Skeletal muscle tissue (tissue), 4 donors: ENCODE data around the gene CAMLG. TPM values are rescaled to one million over a fixed set of nuclear protein-coding genes. Genes with fewer than 3 reads are reported as not detected.
"Not testable (repeated sequence)": the region's sequence is repeated elsewhere in the genome, so short reads cannot be mapped to it uniquely, and the experiment has no call there.

ENCODE experiments used
- H3K27ac ChIP-seq: one replicate; pipeline ENCODE4 v1.7.0; 2013; ENCODE audit warnings: mild to moderate bottlenecking, low read depth, low read length, inconsistent platforms
- H3K27me3 ChIP-seq, 3 donors: one replicate each; pipeline ENCODE4 v1.7.0; 2013; ENCODE audit warnings: low read length in 3 of 3; ENCODE audit not compliant: control insufficient read depth in 3 of 3, insufficient read depth in 3 of 3
- H3K36me3 ChIP-seq, 3 donors: one replicate each; pipeline ENCODE4 v1.7.0; 2013; ENCODE audit warnings: low read length in 3 of 3; ENCODE audit not compliant: control insufficient read depth in 3 of 3, insufficient read depth in 3 of 3
- H3K4me1 ChIP-seq, 3 donors: one replicate each; pipeline ENCODE4 v1.7.0; 2013; ENCODE audit warnings: low read length in 3 of 3, mild to moderate bottlenecking in 3 of 3; ENCODE audit not compliant: control insufficient read depth in 3 of 3, insufficient read depth in 3 of 3
- H3K4me3 ChIP-seq, 3 donors: one replicate each; pipeline ENCODE4 v1.7.0; 2013; ENCODE audit warnings: low read length in 3 of 3
- H3K9ac ChIP-seq, 3 donors: one replicate each; pipeline ENCODE4 v1.7.0; 2013; ENCODE audit warnings: low read length in 3 of 3, mild to moderate bottlenecking in 3 of 3, moderate library complexity in 2 of 3, low read depth in 1 of 3
- H3K9me3 ChIP-seq, 3 donors: one replicate each; pipeline ENCODE4 v1.7.0; 2013; ENCODE audit warnings: low read length in 3 of 3; ENCODE audit not compliant: control insufficient read depth in 3 of 3
- total RNA-seq: library from RNA; depleted of rRNA; stranded (reverse); fragments of >200 nt; gene quantifications from one replicate; pipeline ENCODE4 v1.2.3, GENCODE V29; 2014
- donor health status: Osteomylitis.

CAMLG gene
- total RNA-seq = 28.7 TPM

- H3K9ac ChIP-seq = peak within 1 kb of the TSS; percentile 92 to 98 (median 95)
- H3K4me1 ChIP-seq = peaks cover 11 to 20% (median 19%) of the 10 kb centered on the region in 3 donors
- no peaks in the 10 kb centered on the region for H3K9me3 ChIP-seq
- H3K27ac ChIP-seq = peak within 1 kb of the TSS; percentile 97
- H3K4me3 ChIP-seq = peak within 1 kb of the TSS; percentile 93 to 99 (median 98)
- H3K27me3 ChIP-seq = no peaks in the 10 kb centered on the region
- peaks cover 0 to 4% (median 0%) of the 10 kb centered on the region in 3 donors for H3K36me3 ChIP-seq
Measured at GRCh38 chr5:134738133-134738962, at the start of gene CAMLG. CAMLG (plus strand) TSS chr5:134738548; CDS start chr5:134738621, 73 bp downstream.

- not testable (repeated sequence) for H3K9me3 ChIP-seq, H3K9ac ChIP-seq, H3K27me3 ChIP-seq, H3K27ac ChIP-seq, H3K4me1 ChIP-seq, H3K4me3 ChIP-seq
- peaks cover 30 to 51% (median 47%) of the 10 kb centered on the region in 3 donors for H3K36me3 ChIP-seq
Measured at GRCh38 chr5:134690144-134690543, 48.2 kb upstream of the CAMLG start.

DNA sequence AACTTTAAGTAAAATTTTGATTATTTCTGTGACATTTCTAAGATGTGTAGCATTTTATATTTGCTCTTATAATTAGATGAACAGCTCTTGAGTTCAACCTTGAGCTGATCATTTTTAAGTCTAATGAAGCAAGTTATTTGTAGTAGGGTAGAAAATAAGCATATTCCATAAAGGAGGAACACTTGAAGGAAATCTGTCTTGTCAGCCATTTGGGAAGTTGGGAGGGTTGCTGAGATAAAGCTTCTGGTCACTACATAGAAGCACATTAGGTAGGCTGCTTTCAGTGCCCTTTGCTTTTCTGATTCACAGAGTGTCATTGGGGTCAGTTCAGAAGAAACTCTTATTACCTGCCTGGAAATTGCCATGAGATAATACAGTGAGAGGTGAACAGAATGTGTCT lies 45.6 kb upstream of the CAMLG start:
- no peaks in the 10 kb centered on the region for H3K27me3 ChIP-seq
- H3K4me3 ChIP-seq = no peak overlapping the region
- H3K9me3 ChIP-seq = no peaks in the 10 kb centered on the region
- no peak overlapping the region for H3K9ac ChIP-seq
- H3K27ac ChIP-seq = no peak overlapping the region
- peaks cover 31 to 46% (median 39%) of the 10 kb centered on the region in 3 donors for H3K36me3 ChIP-seq
- H3K4me1 ChIP-seq = no peaks in the 10 kb centered on the region

GRCh38 chr5:134708301-134708700 lies 30.0 kb upstream of the CAMLG start:
- Histone ChIP-seq H3K9ac (no peak overlapping the region), H3K27me3 (no peaks in the 10 kb centered on the region), H3K9me3 (no peaks in the 10 kb centered on the region), H3K36me3 (peaks cover 24 to 55% (median 43%) of the 10 kb centered on the region in 3 donors), H3K27ac (no peak overlapping the region), H3K4me3 (no peak overlapping the region), H3K4me1 (no peaks in the 10 kb centered on the region)

GRCh38 chr5:134714120-134714519 lies 24.2 kb upstream of the CAMLG start:
- Histone ChIP-seq H3K9me3 (no peaks in the 10 kb centered on the region), H3K27me3 (no peaks in the 10 kb centered on the region), H3K27ac (no peak overlapping the region), H3K4me3 (no peak overlapping the region), H3K4me1 (no peaks in the 10 kb centered on the region), H3K9ac (no peak overlapping the region), H3K36me3 (peaks cover 23 to 50% (median 46%) of the 10 kb centered on the region in 3 donors)

DNA sequence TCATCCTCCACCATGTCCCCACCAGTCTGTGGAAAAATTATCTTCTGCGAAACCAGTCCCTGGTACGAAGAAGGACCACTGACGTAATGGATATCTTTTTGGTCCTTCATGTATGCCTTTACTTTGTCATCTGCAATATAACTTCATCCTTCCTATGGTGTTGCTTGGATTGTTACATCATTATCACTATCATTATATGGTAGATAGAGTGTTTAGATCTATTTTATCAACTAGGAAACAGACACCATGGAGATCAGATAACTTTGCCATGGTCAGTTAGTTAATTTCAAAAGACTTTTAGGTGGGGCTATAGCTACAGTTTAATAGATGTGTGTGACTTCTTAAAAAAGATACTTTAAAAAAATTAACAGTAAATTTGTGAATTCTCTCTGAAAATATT lies 23.8 kb upstream of the CAMLG start:
- Histone ChIP-seq H3K9me3 (no peaks in the 10 kb centered on the region), H3K36me3 (peaks cover 28 to 47% (median 46%) of the 10 kb centered on the region in 3 donors), H3K4me1 (no peaks in the 10 kb centered on the region), H3K9ac (no peak overlapping the region), H3K27ac (no peak overlapping the region), H3K4me3 (no peak overlapping the region), H3K27me3 (no peaks in the 10 kb centered on the region)

DNA sequence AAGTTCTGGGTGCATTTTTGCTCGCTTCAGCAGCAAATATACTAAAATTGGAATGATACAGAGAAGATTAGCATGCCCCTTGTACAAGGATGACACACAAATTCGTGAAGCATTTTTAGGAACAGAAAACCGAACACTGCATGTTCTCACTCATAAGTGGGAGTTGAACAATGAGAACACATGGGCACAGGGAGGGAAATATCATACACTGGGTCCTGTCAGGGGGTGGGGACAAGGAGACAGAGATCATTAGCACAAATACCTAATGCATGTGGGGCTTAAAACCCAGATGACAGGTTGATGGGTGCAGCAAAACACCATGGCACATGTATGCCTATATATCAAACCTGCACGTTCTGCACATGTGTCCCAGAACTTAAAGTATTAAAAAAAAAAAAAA lies 22.9 kb upstream of the CAMLG start:
- not testable (repeated sequence) for H3K9me3 ChIP-seq, H3K9ac ChIP-seq, H3K27ac ChIP-seq, H3K4me3 ChIP-seq, H3K4me1 ChIP-seq, H3K27me3 ChIP-seq
- peaks cover 28 to 46% (median 43%) of the 10 kb centered on the region in 3 donors for H3K36me3 ChIP-seq

DNA sequence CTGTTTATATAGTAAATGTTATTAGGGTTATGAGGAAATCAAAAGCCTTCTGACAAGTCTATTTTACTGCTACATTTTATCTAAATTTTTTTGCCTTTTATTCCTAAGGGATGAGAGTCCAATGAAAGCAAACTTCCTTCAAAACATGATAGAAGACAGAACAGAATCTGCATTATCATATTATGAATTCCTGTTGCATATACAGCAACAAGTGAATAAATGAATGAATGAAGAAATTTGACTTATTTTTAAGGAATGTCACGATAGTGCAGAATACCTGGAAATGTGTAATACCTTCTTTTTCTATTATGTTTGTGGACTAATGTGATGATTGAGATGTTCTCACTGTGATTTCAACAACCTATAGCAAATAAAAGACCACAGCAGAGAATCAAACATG lies 13.5 kb upstream of the CAMLG start:
- H3K9ac ChIP-seq = no peak overlapping the region
- H3K36me3 ChIP-seq = peaks cover 18 to 35% (median 19%) of the 10 kb centered on the region in 3 donors
- no peaks in the 10 kb centered on the region for H3K27me3 ChIP-seq
- H3K4me1 ChIP-seq = no peaks in the 10 kb centered on the region
- no peak overlapping the region for H3K4me3 ChIP-seq
- H3K27ac ChIP-seq = no peak overlapping the region
- H3K9me3 ChIP-seq = no peaks in the 10 kb centered on the region

DNA sequence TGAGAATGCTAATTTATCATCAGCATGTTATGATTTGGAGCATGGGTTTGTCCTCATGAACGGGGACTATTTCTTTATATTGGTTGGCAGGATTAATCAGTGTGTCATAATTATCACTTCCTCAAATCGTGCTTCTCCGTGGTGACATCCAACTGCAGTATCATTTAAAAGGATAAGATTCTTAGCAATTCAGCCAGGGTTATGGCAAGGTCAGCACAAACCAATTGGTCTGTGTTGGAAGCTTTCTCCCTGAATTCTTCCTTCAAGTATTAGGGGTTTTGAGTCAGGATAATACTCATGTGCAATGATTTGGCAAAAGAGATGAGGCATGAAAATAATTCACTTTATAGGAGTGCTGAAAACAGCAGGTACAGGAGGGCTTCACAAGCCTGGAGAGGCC lies 5.5 kb upstream of the CAMLG start:
- Histone ChIP-seq H3K27ac (no peak overlapping the region), H3K4me3 (no peak overlapping the region), H3K27me3 (no peaks in the 10 kb centered on the region)

GRCh38 chr5:134735243-134735642 lies 3.1 kb upstream of the CAMLG start:
- no peak overlapping the region for H3K4me3 ChIP-seq
- H3K27me3 ChIP-seq = no peaks in the 10 kb centered on the region
- no peak overlapping the region for H3K27ac ChIP-seq
- no peak overlapping the region for H3K9ac ChIP-seq
- H3K4me1 ChIP-seq = peaks cover 11 to 20% (median 17%) of the 10 kb centered on the region in 3 donors
- no peaks in the 10 kb centered on the region for H3K9me3 ChIP-seq
- H3K36me3 ChIP-seq = no peaks in the 10 kb centered on the region

More for the DNA sequence above, 5.5 kb upstream of the CAMLG start:
- Histone ChIP-seq H3K4me1 (peaks cover 0 to 4% (median 2%) of the 10 kb centered on the region in 3 donors), H3K36me3 (no peaks in the 10 kb centered on the region), H3K9me3 (no peaks in the 10 kb centered on the region), H3K9ac (no peak overlapping the region)
